ENCODE measurements around the gene PAX8.
"Not testable (repeated sequence)": the region's sequence is repeated elsewhere in the genome, so short reads cannot be mapped to it uniquely, and the experiment has no call there.

- not testable (repeated sequence) for TF ChIP-seq TAF1 (IDR thresholded peaks at IDR 0.05; ENCODE audit: borderline replicate concordance, low read depth, low read length); POLR2AphosphoS5 (IDR thresholded peaks at IDR 0.05; ENCODE audit: low read depth, low read length)
Observed at GRCh38 chr2:113306207-113306606, 27.5 kb upstream of the PAX8 start.

All from GM12892 (cell line).